HL-60/S4 treated with retinoic acid at 250 ng/mL for 4 days and 3 days (cell line): ENCODE data around the gene PCBP2.
"Not testable (repeated sequence)": the region's sequence is repeated elsewhere in the genome, so short reads cannot be mapped to it uniquely, and the experiment has no call there.

ENCODE experiments used
- in situ Hi-C: fragments of 300-500 bp; cut with MboI; formaldehyde crosslinking; loops from 2 replicates; pipeline ENCODE4 v1.7.0; 2022; ENCODE audit warnings: low sequenced_read_pairs

PCBP2 gene

GRCh38 chr12:53451661-53452158 lies at the start of gene PCBP2:
Gene PCBP2 (plus strand): TSS chr12:53452102. CDS start chr12:53454801, 2,699 bp downstream.
- in situ Hi-C loops = no loop called here

- in situ Hi-C loops = not testable (repeated sequence)
Observed at GRCh38 chr12:53402351-53402750, 49.6 kb upstream of the PCBP2 start.

GRCh38 chr12:53402871-53403270 lies 49.0 kb upstream of the PCBP2 start:
- in situ Hi-C loops = no loop called here

DNA sequence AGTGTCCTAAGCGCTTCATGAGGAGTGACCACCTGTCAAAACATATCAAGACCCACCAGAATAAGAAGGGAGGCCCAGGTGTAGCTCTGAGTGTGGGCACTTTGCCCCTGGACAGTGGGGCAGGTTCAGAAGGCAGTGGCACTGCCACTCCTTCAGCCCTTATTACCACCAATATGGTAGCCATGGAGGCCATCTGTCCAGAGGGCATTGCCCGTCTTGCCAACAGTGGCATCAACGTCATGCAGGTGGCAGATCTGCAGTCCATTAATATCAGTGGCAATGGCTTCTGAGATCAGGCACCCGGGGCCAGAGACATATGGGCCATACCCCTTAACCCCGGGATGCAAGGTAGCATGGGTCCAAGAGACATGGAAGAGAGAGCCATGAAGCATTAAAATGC lies 41.0 kb upstream of the PCBP2 start:
- in situ Hi-C loops = loop anchor here (10.0 kb wide), 1 partner anchor 56 kb away; no protein-coding TSS in a partner anchor

DNA sequence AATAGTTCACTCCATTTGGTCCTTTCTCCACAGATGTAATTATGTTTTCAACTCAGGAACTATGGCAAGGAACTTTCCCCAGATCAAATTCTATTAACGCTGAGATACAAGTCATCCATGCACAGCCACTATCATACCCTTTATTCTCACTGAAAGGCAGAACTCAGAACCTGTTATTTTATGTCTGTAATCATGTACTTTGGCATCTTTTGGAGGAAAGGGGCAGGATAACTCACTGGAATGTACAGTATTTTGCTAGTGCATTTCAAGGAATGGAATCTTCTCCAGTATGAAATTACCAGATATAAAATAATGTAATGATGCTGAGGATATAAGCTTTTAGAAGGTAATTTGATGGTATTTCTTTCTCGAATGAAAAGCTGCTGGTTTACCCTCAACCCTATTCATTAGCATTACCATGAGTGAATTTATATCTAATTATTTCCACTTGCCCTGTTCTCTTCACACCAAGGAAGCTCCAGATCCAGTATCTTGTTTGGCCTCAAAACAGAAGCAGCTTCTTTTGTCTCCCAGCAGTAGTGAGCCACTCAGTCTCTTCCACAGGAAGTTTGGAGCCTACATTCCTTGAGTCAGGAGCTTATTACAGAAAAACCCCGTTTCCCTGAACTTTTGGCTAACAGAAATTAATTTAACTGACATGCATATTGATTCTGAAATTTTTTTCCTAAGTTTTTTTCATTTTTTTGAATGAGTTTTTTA lies 38.3 kb upstream of the PCBP2 start:
- in situ Hi-C loops = loop anchor here (10.0 kb wide), 1 partner anchor 59 kb away; no protein-coding TSS in a partner anchor

DNA sequence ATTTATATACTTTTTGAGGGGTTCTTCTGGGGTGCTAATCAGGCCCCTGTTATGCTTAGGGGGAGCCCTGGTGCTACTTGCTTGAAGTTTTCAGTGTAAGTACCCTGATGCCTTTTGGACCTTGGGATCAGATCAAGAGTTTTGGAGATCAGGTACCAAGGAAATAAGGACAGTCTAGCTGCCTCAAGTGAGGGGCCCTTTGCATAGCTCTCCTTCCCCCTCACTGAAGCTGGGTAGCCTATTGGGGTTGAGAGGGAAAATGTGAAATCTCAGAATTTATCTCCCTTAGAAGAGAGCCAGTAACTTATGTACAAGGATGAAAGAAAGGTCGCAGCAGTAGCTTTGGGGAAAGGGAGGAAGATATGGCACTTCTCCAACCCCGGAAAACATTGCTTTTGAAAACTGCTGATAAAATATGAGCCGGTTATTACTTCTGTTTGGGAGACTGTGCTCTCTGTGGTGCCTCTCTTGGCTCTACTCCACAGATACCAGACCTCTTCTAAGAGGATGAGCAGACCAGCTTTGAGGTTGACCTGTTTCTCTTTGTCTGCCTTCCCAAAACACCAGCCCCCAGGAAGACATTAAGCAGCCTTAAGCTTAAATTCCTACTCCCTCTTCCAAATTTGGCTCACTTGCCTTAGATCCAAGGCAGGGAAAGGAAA lies 37.0 kb upstream of the PCBP2 start:
- in situ Hi-C loops = loop anchor here (10.0 kb wide), 1 partner anchor 60 kb away; no protein-coding TSS in a partner anchor

- in situ Hi-C loops = loop anchor here (10.0 kb wide), 1 partner anchor 61 kb away; no protein-coding TSS in a partner anchor
Observed at GRCh38 chr12:53415752-53416389, 36.0 kb upstream of the PCBP2 start.

GRCh38 chr12:53417291-53417816 lies 34.5 kb upstream of the PCBP2 start:
- in situ Hi-C loops = loop anchor here (10.0 kb wide), 1 partner anchor 63 kb away; no protein-coding TSS in a partner anchor

DNA sequence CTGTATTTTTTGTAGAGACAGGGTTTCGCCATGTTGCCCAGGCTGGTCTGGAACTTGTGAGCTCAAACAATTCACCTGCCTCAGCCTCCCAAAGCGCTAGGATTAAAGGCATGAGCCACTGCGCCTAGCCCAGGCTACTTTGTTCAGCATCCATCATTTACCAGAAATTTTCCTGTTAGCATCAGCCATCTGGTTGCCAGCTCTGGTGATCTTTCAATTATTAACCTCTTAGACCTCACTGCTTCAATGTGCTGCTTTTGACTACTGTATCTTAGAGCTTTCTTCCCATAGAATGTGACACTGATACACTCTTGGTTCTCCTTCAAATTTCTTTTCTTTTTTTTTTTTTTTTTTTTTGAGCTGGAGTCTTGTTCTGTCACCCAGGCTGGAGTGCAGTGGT lies 33.7 kb upstream of the PCBP2 start:
- in situ Hi-C loops = loop anchor here (10.0 kb wide), 1 partner anchor 63 kb away; no protein-coding TSS in a partner anchor

DNA sequence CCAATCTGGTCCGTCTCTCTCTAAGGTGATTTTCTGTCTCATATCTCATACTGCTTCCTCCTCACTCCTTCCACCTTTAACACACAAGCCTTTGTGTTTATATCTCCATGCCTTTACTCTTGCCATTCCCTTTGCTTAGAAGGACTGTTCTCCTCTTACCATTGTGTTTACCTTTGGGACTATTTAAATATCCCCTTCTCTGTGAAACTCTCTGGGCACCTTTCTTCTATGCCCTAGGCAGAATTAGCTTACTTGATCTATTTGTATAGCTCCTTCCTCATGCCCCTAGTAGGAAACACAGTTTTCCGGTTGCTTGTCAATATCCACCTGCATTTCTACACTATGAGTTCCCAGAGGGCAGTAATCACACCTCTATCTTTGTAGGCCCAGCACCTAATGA lies 32.1 kb upstream of the PCBP2 start:
- in situ Hi-C loops = loop anchor here (10.0 kb wide), 1 partner anchor 65 kb away; no protein-coding TSS in a partner anchor

GRCh38 chr12:53422247-53422646 lies 29.7 kb upstream of the PCBP2 start:
- in situ Hi-C loops = not testable (repeated sequence)

DNA sequence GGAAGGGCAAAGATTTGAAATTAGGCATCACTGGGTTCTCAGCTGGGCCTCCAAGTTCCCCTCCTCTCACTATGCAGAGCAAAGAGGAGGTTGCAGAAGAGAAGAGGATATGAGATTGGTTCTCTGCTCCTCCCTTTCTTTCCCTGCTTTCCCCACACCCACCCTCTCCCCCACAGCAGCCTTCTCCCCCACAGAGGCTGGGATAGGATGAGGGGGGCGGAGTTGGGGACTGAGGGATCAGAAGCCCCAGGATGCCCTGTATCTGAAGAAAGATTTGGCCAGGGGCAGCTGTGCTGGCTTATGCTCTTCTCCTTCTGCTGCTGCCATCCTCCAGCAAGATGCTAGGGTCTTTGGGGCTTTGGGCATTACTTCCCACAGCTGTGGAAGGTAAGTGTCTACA lies 28.3 kb upstream of the PCBP2 start, which contains the start of gene AMHR2:
AMHR2 (plus strand) TSS at position 259 of the 400 bp plus-strand sequence; CDS start at position 339, 80 bp downstream.
- in situ Hi-C loops = no loop called here

DNA sequence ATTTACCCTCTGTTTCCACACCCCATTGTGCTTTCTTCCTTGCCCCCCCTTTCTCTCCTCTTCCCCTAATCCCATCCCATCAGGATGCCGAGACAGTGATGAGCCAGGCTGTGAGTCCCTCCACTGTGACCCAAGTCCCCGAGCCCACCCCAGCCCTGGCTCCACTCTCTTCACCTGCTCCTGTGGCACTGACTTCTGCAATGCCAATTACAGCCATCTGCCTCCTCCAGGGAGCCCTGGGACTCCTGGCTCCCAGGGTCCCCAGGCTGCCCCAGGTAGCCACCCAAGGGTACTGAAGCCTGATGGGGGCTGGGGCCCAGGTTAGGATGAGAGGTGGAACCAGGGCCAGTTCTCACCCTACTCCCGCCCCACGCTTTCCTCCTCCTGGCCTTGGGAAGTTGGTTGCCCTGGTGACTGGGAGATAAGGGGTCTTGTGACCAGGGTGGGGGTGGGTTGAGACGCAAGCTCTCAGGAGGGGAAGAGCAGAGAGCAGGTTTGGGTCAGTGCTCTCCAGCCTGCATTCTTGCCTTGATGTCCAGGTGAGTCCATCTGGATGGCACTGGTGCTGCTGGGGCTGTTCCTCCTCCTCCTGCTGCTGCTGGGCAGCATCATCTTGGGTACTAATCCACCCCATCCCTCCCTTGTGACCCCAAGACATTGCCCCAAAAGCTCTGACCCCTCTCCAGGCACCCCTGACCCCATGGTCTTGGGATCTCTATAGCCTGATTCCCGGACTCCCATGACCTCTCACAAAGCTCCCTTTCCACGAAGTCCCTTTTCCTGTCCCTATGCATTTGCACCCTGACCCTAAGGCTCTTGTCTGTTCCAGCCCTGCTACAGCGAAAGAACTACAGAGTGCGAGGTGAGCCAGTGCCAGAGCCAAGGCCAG lies 27.0 kb upstream of the PCBP2 start:
- in situ Hi-C loops = no loop called here

- in situ Hi-C loops = no loop called here
Observed at GRCh38 chr12:53425515-53426150, 26.3 kb upstream of the PCBP2 start.

GRCh38 chr12:53427905-53428594 lies 23.9 kb upstream of the PCBP2 start:
- in situ Hi-C loops = no loop called here

DNA sequence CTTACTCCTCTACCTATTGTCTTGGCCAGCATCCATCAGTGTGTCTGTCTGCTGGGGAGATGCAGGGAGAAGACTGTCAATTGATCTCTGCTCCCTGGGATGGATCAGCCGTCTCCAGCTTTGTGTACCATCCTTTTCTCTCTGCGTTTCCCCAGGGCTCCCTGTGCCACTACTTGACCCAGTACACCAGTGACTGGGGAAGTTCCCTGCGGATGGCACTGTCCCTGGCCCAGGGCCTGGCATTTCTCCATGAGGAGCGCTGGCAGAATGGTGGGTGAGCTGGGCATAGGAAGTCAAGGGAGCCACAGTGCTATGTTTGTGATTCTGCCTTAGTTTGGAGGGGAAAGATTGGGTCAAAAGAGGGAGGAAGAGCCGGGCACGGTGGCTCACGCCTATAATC lies 23.2 kb upstream of the PCBP2 start:
- in situ Hi-C loops = no loop called here

DNA sequence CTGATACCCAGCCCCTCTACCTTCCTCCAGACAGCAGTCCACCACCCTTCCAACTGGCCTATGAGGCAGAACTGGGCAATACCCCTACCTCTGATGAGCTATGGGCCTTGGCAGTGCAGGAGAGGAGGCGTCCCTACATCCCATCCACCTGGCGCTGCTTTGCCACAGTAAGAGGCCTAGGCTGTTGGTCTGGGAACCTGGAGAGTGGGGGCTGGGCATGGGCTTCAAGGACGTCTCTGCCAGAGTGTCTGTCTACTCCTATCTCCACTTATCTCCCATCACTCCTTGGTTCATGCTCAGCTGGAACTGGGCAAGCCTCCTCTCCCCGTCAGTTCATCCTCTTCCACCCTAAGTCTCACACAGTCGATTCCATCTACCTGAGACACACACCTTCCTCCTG lies 21.8 kb upstream of the PCBP2 start:
- in situ Hi-C loops = no loop called here

DNA sequence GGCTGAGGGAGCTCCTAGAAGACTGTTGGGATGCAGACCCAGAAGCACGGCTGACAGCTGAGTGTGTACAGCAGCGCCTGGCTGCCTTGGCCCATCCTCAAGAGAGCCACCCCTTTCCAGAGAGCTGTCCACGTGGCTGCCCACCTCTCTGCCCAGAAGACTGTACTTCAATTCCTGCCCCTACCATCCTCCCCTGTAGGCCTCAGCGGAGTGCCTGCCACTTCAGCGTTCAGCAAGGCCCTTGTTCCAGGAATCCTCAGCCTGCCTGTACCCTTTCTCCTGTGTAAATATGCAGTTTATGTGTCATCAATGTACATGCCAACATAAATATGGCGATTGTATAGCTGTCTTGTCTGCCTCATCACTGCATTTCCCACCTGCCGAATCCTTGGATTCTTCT lies 20.7 kb upstream of the PCBP2 start:
- in situ Hi-C loops = no loop called here

GRCh38 chr12:53435326-53435725 lies 16.6 kb upstream of the PCBP2 start:
- in situ Hi-C loops = not testable (repeated sequence)
